Fibroblast of lung (primary cell): ENCODE data around the gene OTUB1. TPM values are rescaled to one million over a fixed set of nuclear protein-coding genes. Genes with fewer than 3 reads are reported as not detected.

Experiments
- DNase-seq, 2 donors: peaks; one replicate each; pipeline versions ENCODE4 v3.0.0 to v3.0.0-alpha.2; 2010; ENCODE audit warnings: low read depth in 2 of 2
- H2AFZ ChIP-seq: 2 replicates; pipeline ENCODE4 v1.5.1; 2012; ENCODE audit warnings: low read length, control low read depth, inconsistent platforms
- H3K27ac ChIP-seq: 2 replicates; pipeline ENCODE4 v1.5.1; 2011; ENCODE audit warnings: low read length, control low read depth; ENCODE audit not compliant: insufficient read depth
- H3K27me3 ChIP-seq: 2 replicates; pipeline ENCODE4 v1.5.1; 2011; ENCODE audit warnings: mild to moderate bottlenecking, low read length; ENCODE audit not compliant: control insufficient read depth, insufficient read depth
- H3K36me3 ChIP-seq: 2 replicates; pipeline ENCODE4 v1.5.1; 2011; ENCODE audit warnings: low read length; ENCODE audit not compliant: control insufficient read depth, insufficient read depth
- H3K4me1 ChIP-seq: 2 replicates; pipeline ENCODE4 v1.5.1; 2011; ENCODE audit warnings: low read length; ENCODE audit not compliant: control insufficient read depth, insufficient read depth; ENCODE audit errors: extremely low read depth
- H3K4me2 ChIP-seq: 2 replicates; pipeline ENCODE4 v1.5.1; 2011; ENCODE audit warnings: low read length, control low read depth; ENCODE audit not compliant: insufficient read depth; ENCODE audit errors: extremely low read depth
- H3K4me3 ChIP-seq, 4 experiments: fragments of 200-600 bp in 1 of 4; sonication (generic) in 1 of 4; replicated peaks in 1 of 4; 2 replicates each; pipeline ENCODE4 v1.5.1; 2011 to 2016; ENCODE audit warnings: low read length in 4 of 4, low read depth in 3 of 4, mild to moderate bottlenecking in 3 of 4, control low read depth in 2 of 4, inconsistent platforms in 1 of 4, mixed read lengths in 1 of 4; ENCODE audit not compliant: insufficient read depth in 1 of 4; ENCODE audit errors: control extremely low read depth in 1 of 4
- H3K79me2 ChIP-seq: 2 replicates; pipeline ENCODE4 v1.5.1; 2012; ENCODE audit warnings: mild to moderate bottlenecking, low read length, inconsistent platforms; ENCODE audit not compliant: control insufficient read depth, insufficient read depth
- H3K9ac ChIP-seq: 2 replicates; pipeline ENCODE4 v1.5.1; 2011; ENCODE audit warnings: mild to moderate bottlenecking, low read length, control low read depth; ENCODE audit not compliant: insufficient read depth
- H3K9me3 ChIP-seq: 2 replicates; pipeline ENCODE4 v1.5.1; 2012; ENCODE audit warnings: low read depth, low read length; ENCODE audit not compliant: control insufficient read depth, insufficient read depth
- H4K20me1 ChIP-seq: 2 replicates; pipeline ENCODE4 v1.5.1; 2011; ENCODE audit warnings: low read length; ENCODE audit not compliant: control insufficient read depth, insufficient read depth; ENCODE audit errors: extremely low read depth
- EZH2 ChIP-seq: IDR thresholded peaks from 2 replicates; pipeline ENCODE4 v1.5.1; 2012; ENCODE audit warnings: low read length, control low read depth, mild to moderate bottlenecking; ENCODE audit errors: missing control alignments
- polyA plus RNA-seq, 2 donors: library from polyadenylated mRNA; depleted of rRNA in 1 of 2; stranded (reverse) in 1 of 2; unstranded in 1 of 2; fragments of >200 nt; gene quantifications; 2 replicates each; pipeline ENCODE4 v1.2.1, GENCODE V29; 2011 to 2012; ENCODE audit warnings: missing spikeins in 1 of 2
- total RNA-seq: library from RNA; depleted of rRNA; stranded (reverse); fragments of >200 nt; gene quantifications from 2 replicates; pipeline ENCODE4 v1.2.1, GENCODE V29; 2014
- TF ChIP-seq, protein P1 (sequence below), 2 donors: IDR thresholded peaks in 1 of 2; conservative IDR thresholded peaks in 1 of 2; 1 replicate in 1 of 2; 2 replicates in 1 of 2; pipeline ENCODE4 v1.5.1; 2011 to 2012; ENCODE audit warnings: low read length in 2 of 2, control low read depth in 1 of 2, inconsistent platforms in 1 of 2, low read depth in 1 of 2, mild to moderate bottlenecking in 1 of 2

OTUB1 gene
- total and polyA plus RNA-seq, 2 donors (not counting 1 experiment from before 2014, with no cell fraction given): 37.8 to 113 TPM

DNA sequence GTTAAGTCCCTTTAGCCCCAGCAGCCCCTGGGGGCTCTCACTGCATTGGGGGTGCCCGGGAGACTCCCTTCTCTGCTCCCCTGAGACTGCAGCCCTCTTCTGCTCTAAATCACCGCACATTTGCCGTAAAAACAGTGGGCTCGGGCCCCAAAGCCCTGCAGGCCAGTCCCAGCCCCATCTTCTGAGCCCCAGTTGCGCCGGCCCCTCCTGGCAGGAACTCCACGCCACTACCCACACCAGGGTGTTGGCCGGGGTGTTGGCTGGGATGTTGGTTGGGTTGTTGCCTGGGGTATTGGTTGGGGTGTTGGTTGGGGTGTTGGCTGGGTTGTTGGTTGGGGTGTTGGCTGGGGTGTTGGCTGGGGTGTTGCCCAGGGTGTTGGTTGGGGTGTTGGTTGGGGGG is 23.5 kb downstream of the OTUB1 start:
- no peak for DNase-seq
- peaks cover 7% of the 10 kb centered on the region for H3K4me1 ChIP-seq

DNA sequence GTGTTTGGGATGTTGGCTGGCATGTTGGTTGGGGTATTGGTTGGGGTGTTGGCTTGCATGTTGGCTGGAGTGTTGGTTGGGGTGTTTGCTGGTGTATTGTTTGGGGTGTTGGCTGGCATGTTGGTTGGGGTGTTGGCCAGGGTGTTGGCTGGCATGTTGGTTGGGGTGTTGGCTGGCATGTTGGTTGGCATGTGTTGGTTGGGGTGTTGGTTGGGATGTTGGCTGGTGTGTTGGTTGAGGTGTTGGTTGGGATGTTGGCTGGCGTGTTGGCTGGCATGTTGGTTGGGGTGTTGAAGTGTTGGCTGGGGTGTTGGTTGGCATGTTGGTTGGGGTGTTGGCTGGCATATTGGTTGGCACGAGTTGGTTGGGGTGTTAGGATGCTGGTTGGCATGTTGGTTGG is 24.5 kb downstream of the OTUB1 start:
- DNase-seq: no peak
- no peaks in the 10 kb centered on the region for H3K9me3 ChIP-seq
- no peak overlapping the region for H3K4me2 ChIP-seq
- H3K9ac ChIP-seq: no peak overlapping the region
- TF ChIP-seq, protein P1, sequence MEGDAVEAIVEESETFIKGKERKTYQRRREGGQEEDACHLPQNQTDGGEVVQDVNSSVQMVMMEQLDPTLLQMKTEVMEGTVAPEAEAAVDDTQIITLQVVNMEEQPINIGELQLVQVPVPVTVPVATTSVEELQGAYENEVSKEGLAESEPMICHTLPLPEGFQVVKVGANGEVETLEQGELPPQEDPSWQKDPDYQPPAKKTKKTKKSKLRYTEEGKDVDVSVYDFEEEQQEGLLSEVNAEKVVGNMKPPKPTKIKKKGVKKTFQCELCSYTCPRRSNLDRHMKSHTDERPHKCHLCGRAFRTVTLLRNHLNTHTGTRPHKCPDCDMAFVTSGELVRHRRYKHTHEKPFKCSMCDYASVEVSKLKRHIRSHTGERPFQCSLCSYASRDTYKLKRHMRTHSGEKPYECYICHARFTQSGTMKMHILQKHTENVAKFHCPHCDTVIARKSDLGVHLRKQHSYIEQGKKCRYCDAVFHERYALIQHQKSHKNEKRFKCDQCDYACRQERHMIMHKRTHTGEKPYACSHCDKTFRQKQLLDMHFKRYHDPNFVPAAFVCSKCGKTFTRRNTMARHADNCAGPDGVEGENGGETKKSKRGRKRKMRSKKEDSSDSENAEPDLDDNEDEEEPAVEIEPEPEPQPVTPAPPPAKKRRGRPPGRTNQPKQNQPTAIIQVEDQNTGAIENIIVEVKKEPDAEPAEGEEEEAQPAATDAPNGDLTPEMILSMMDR (conservative IDR thresholded peaks at IDR 0.05 in 1 of 2, IDR thresholded peaks at IDR 0.05 in 1 of 2; ENCODE audit: low read depth in 1 of 2, low read length in 2 of 2): no peak
- TF ChIP-seq EZH2: no peak
- no peak overlapping the region for H3K27ac ChIP-seq
- H3K27me3 ChIP-seq: no peaks in the 10 kb centered on the region
- no peaks in the 10 kb centered on the region for H3K79me2 ChIP-seq
- no peaks in the 10 kb centered on the region for H3K36me3 ChIP-seq
- H3K4me1 ChIP-seq: peaks cover 7% of the 10 kb centered on the region
- no peak overlapping the region for H2AFZ ChIP-seq
- no peak overlapping the region for H3K4me3 ChIP-seq
- H4K20me1 ChIP-seq: no peaks in the 10 kb centered on the region

More for the DNA sequence above, 23.5 kb downstream of the OTUB1 start:
- H3K27ac ChIP-seq: no peak overlapping the region
- no peak overlapping the region for H3K9ac ChIP-seq
- H3K79me2 ChIP-seq: no peaks in the 10 kb centered on the region
- H3K9me3 ChIP-seq: no peaks in the 10 kb centered on the region
- TF ChIP-seq, protein P1 (conservative IDR thresholded peaks at IDR 0.05 in 1 of 2, IDR thresholded peaks at IDR 0.05 in 1 of 2; ENCODE audit: low read depth in 1 of 2, low read length in 2 of 2): no peak
- TF ChIP-seq EZH2: no peak
- H4K20me1 ChIP-seq: no peaks in the 10 kb centered on the region
- no peaks in the 10 kb centered on the region for H3K27me3 ChIP-seq
- no peaks in the 10 kb centered on the region for H3K36me3 ChIP-seq
- H2AFZ ChIP-seq: no peak overlapping the region
- no peak overlapping the region for H3K4me2 ChIP-seq
- no peak overlapping the region for H3K4me3 ChIP-seq

DNA sequence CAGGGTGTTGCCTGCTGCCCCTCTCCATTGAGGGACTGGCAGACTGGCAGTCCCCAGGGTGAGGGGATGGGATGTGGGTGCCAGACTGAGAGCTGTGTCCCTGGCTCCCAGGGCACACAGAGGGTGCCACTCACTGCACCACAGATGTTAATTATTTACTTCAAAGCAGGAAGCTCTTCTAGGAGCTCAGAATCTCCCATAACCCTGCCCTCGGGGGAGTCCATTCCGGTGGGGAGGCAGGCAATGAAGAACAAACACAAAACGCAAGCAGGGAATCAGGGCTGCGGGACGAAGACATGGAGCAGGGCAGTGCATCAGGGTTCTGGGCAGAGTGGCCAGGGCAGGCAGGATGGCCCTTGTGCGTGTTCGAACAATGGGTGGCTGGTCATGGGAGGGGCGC is 25.1 kb downstream of the OTUB1 start:
- H3K79me2 ChIP-seq: no peaks in the 10 kb centered on the region
- peaks cover 7% of the 10 kb centered on the region for H3K4me1 ChIP-seq
- no peak overlapping the region for H3K9ac ChIP-seq
- H3K27ac ChIP-seq: no peak overlapping the region
- H3K4me3 ChIP-seq: no peak overlapping the region
- TF ChIP-seq, protein P1 (conservative IDR thresholded peaks at IDR 0.05 in 1 of 2, IDR thresholded peaks at IDR 0.05 in 1 of 2; ENCODE audit: low read depth in 1 of 2, low read length in 2 of 2): no peak
- no peak for TF ChIP-seq EZH2
- H2AFZ ChIP-seq: no peak overlapping the region
- no peaks in the 10 kb centered on the region for H3K9me3 ChIP-seq
- H4K20me1 ChIP-seq: no peaks in the 10 kb centered on the region
- DNase-seq: no peak
- H3K4me2 ChIP-seq: no peak overlapping the region
- no peaks in the 10 kb centered on the region for H3K36me3 ChIP-seq
- no peaks in the 10 kb centered on the region for H3K27me3 ChIP-seq
